Measurements from ENCODE around the gene RFTN1. TPM values are rescaled to one million over a fixed set of nuclear protein-coding genes. Genes with fewer than 3 reads are reported as not detected.

Gene RFTN1
- total and polyA plus RNA-seq, 9 donors, result 25.2 to 63.1 (median 46.4) TPM

DNA sequence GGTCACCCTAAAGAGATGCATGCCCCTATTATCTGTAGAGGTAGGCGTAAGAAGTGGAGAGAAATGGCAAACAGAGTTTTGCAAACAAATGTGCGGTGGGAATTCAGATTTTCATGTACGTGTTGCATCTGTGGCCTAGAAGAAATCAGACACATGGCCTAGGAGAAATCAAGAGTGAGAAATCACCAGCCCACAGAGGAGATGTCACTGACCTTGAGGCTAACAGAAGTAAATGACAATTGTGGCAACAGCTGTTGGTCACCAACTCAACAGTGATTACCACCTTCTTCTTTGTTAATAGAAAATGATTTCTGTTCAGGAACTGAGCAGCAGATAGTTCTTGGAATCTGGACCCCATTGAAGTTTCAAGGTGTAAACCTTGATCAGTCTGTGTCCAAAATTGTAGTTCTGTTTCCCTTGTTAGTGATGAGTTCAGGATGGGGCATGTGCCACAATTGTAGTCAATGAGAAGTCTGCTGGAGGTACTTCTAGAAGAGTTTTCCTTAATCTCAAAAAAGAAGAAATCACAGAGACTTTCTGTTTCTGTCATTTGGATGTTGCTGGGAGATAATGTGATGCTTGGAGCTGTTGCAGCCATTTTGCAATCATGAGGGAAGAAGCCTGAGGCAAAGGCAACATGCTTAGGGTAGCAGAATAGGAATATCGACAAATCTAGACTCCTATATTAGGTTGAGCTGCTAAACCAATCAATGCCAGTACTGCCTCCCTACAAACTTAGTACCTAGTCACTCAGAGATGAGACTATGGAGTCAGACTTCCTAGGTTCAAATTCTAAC, 34.3 kb upstream of the RFTN1 start:
- H3K4me3 ChIP-seq, result no peak overlapping the region
- no peaks in the 10 kb centered on the region for H3K36me3 ChIP-seq
- intact Hi-C loops (cut with DNase I), result loop anchor here in 1 of 4 donors (5.0 kb wide), 1 partner anchor 260 kb away; no protein-coding TSS in a partner anchor
- no peaks in the 10 kb centered on the region for H3K27me3 ChIP-seq
- H3K4me1 ChIP-seq (ENCODE audit: insufficient read depth), result peaks cover 2% of the 10 kb centered on the region
- no peak for TF ChIP-seq CTCF (IDR thresholded peaks at IDR 0.05)
- TF ChIP-seq POLR2A (IDR thresholded peaks at IDR 0.05), result no peak
- no peak for TF ChIP-seq EP300 (IDR thresholded peaks at IDR 0.05)
- no peaks in the 10 kb centered on the region for H3K9me3 ChIP-seq
- no peak overlapping the region for H3K27ac ChIP-seq
- no peak for DNase-seq
- 88 to 93% (median 89%) methylated on average over 4 of the region's 4 CpGs for WGBS, 3 donors

GRCh38 chr3:16546186-16547010, 32.9 kb upstream of the RFTN1 start:
- DNase-seq, result no peak
- Histone ChIP-seq H3K36me3 (no peaks in the 10 kb centered on the region), H3K4me1 (ENCODE audit: insufficient read depth) (peaks cover 2% of the 10 kb centered on the region), H3K27ac (no peak overlapping the region), H3K9me3 (no peaks in the 10 kb centered on the region), H3K27me3 (no peaks in the 10 kb centered on the region), H3K4me3 (no peak overlapping the region)
- intact Hi-C loops (cut with DNase I), result loop anchor here in 1 of 4 donors (5.0 kb wide), 1 partner anchor 259 kb away; no protein-coding TSS in a partner anchor
- TF ChIP-seq EP300 (IDR thresholded peaks at IDR 0.05) (no peak), POLR2A (IDR thresholded peaks at IDR 0.05) (no peak), CTCF (IDR thresholded peaks at IDR 0.05) (no peak)
- WGBS, 3 donors, result 84 to 85% (median 85%) methylated on average over 12 of the region's 12 CpGs

- H3K9me3 ChIP-seq, result no peaks in the 10 kb centered on the region
- 82 to 84% (median 83%) methylated on average over 10 of the region's 10 CpGs for WGBS, 3 donors
- TF ChIP-seq POLR2A (IDR thresholded peaks at IDR 0.05) (no peak), CTCF (IDR thresholded peaks at IDR 0.05) (no peak), EP300 (IDR thresholded peaks at IDR 0.05) (no peak)
- H3K4me3 ChIP-seq, result no peak overlapping the region
- no peaks in the 10 kb centered on the region for H3K36me3 ChIP-seq
- intact Hi-C loops (cut with DNase I), result loop anchor here in 1 of 4 donors (5.0 kb wide), 1 partner anchor 258 kb away; no protein-coding TSS in a partner anchor
- no peaks in the 10 kb centered on the region for H3K27me3 ChIP-seq
- no peak overlapping the region for H3K27ac ChIP-seq
- no peak for DNase-seq
- H3K4me1 ChIP-seq (ENCODE audit: insufficient read depth), result peaks cover 2% of the 10 kb centered on the region
These were observed 32.1 kb upstream of the RFTN1 start for GRCh38 chr3:16545413-16546185.

- intact Hi-C loops (cut with DNase I), result no loop called here
- DNase-seq, result no peak
These were observed 29.9 kb upstream of the RFTN1 start for GRCh38 chr3:16543242-16543864.

More at GRCh38 chr3:16543242-16543864, 29.9 kb upstream of the RFTN1 start:
- Histone ChIP-seq H3K9me3 (no peaks in the 10 kb centered on the region), H3K36me3 (no peaks in the 10 kb centered on the region), H3K4me1 (ENCODE audit: insufficient read depth) (no peaks in the 10 kb centered on the region), H3K27me3 (no peaks in the 10 kb centered on the region), H3K4me3 (no peak overlapping the region), H3K27ac (no peak overlapping the region)
- TF ChIP-seq EP300 (IDR thresholded peaks at IDR 0.05) (no peak), CTCF (IDR thresholded peaks at IDR 0.05) (no peak), POLR2A (IDR thresholded peaks at IDR 0.05) (no peak)
- 81 to 87% (median 84%) methylated on average over 6 of the region's 6 CpGs for WGBS, 3 donors

Measured in ovary (tissue), 9 donors.